ENCODE data around the gene ZPR1.

GRCh38 chr11:116813170-116813569 is 25.3 kb upstream of the ZPR1 start:
- no peak for TF ChIP-seq CTCF (IDR thresholded peaks at IDR 0.05)
- TF ChIP-seq POLR2A (IDR thresholded peaks at IDR 0.05) = no peak
- no peak for TF ChIP-seq POLR2AphosphoS5 (IDR thresholded peaks at IDR 0.05)
- no peak for TF ChIP-seq EP300 (IDR thresholded peaks at IDR 0.05)
